AG09319 (cell line): Measurements from ENCODE around the gene ZSCAN31.

Experiments used
- DNase-seq: peaks from one replicate; pipeline ENCODE4 v3.0.0-alpha.2; 2010; ENCODE audit warnings: low read depth; ENCODE audit errors: extremely low read depth
- CTCF ChIP-seq: IDR thresholded peaks from 2 replicates; pipeline ENCODE4 v1.5.1; 2011; ENCODE audit warnings: low read depth, mild to moderate bottlenecking, inconsistent platforms, low read length, moderate library complexity

Gene ZSCAN31

GRCh38 chr6:28340310-28341095, 4.6 kb upstream of the ZSCAN31 start:
- no peak for DNase-seq
- TF ChIP-seq CTCF = no peak

GRCh38 chr6:28337121-28337520, 1.2 kb upstream of the ZSCAN31 start:
- no peak for TF ChIP-seq CTCF
- DNase-seq = no peak

- DNase-seq = no peak
- TF ChIP-seq CTCF = no peak
Measured at GRCh38 chr6:28336284-28337120, 554 bp upstream of the ZSCAN31 start.

GRCh38 chr6:28335040-28335563, 846 bp downstream of the ZSCAN31 start:
- no peak for TF ChIP-seq CTCF
- no peak for DNase-seq

DNA sequence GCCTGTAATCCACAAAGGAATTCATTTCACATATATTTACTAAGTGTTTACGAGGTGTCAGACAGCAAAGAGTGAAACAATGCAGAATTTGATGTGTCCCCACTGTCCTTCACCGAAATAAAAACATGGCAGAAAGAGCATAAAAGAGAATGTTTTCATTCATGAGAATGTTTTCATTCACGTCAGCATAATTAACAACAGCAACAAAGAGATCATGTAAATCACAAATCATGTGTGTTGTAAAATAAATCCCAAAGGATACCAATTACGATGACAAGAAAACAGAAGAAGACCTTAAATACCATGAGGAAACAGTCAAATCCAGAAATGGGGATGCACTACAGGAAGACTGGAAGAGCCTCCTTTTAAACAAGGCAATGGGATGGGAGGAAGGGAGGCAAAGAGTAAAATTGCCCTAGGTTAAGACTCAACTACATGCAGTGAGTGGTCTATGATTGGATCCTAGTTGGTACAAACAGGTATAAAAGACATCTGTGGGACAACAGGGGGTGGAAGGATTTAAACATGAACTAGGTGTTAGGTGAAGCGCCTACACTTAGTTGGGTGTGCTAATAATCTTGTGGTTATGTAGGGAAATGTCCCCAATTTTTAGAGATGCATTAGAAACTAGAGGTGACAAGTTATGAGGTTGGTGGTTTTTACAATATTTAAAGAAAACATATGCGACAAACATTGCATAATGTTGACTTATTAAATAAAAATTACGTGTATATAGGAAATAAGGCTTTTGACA, 1.5 kb downstream of the ZSCAN31 start:
- TF ChIP-seq CTCF = no peak
- DNase-seq = no peak

DNA sequence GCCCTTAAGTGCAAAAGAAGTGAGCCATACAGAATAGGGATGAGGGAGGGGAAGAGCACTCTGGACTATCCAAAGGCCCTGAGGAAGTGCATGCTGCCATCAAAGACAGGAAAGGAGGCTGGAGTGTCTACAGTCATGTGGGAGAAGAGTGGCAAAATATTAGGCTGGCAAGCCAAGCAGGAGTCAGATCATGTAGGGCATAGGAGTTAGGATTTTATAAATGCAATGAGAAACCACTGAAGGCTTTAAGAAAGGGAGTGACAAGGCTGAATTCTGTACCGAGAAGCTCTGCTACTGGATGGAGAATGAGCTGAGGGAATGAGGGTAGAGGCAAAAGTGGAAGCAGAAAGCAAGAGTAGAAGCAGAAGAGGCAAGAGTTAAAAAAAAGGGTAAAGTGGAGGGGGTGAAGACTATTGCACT, 2.3 kb downstream of the ZSCAN31 start:
- no peak for TF ChIP-seq CTCF
- no peak for DNase-seq
